ENCODE results near the gene COBLL1.

GRCh38 chr2:164677733-164678132 is 163.9 kb downstream of the COBLL1 start:
- TF ChIP-seq CTCF (tag by site-specific recombination; IDR thresholded peaks at IDR 0.05) (no peak), ZSCAN18 (tag by site-specific recombination; IDR thresholded peaks at IDR 0.05) (no peak), ZFP69B (tag by site-specific recombination; IDR thresholded peaks at IDR 0.05) (no peak), ZNF830 (tag by site-specific recombination; IDR thresholded peaks at IDR 0.05; ENCODE audit: low read depth) (no peak), ZNF366 (tag by site-specific recombination; conservative IDR thresholded peaks at IDR 0.05) (no peak), ZFP3 (tag by site-specific recombination; IDR thresholded peaks at IDR 0.05; ENCODE audit: low read depth) (no peak), ELK4 (IDR thresholded peaks at IDR 0.05; ENCODE audit: borderline replicate concordance, low read depth, low read length) (no peak), ZNF133 (tag by site-specific recombination; IDR thresholded peaks at IDR 0.05) (no peak)

Data from HEK293 (cell line).